ENCODE data around the gene KLF6. TPM values are rescaled to one million over a fixed set of nuclear protein-coding genes. Genes with fewer than 3 reads are reported as not detected.

The KLF6 gene
- total and polyA plus RNA-seq, 11 donors, result 15.2 to 106 (median 52.2) TPM

DNA sequence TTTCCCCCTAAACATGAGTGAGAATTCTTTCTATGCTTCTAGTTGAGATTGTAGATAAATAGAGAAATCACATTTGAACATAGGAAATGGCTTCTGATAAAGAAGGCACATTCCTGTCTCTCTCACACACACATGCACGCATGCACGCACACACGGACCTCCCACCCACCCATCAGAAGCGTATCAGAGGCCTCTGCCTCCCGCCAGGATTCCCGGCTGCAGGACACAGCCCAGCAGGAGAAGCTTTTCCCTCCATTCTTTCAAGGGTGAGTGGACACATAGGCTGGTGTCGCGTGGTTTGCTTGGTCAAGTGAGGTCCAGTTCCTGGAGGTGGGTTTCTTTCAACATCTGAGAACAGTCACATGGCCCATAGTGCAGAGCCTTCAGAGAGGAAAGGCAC is 34.2 kb downstream of the KLF6 start:
- Histone ChIP-seq H3K27me3 (no peaks in the 10 kb centered on the region), H3K27ac (peak overlapping the region in 5 of 12 donors; percentile 12 to 90 (median 78)), H3K4me1 (peaks cover 7 to 62% (median 44%) of the 10 kb centered on the region in 12 donors), H3K36me3 (no peaks in the 10 kb centered on the region), H3K4me3 (no peak overlapping the region), H3K9me3 (no peaks in the 10 kb centered on the region)
- TF ChIP-seq, protein P1, sequence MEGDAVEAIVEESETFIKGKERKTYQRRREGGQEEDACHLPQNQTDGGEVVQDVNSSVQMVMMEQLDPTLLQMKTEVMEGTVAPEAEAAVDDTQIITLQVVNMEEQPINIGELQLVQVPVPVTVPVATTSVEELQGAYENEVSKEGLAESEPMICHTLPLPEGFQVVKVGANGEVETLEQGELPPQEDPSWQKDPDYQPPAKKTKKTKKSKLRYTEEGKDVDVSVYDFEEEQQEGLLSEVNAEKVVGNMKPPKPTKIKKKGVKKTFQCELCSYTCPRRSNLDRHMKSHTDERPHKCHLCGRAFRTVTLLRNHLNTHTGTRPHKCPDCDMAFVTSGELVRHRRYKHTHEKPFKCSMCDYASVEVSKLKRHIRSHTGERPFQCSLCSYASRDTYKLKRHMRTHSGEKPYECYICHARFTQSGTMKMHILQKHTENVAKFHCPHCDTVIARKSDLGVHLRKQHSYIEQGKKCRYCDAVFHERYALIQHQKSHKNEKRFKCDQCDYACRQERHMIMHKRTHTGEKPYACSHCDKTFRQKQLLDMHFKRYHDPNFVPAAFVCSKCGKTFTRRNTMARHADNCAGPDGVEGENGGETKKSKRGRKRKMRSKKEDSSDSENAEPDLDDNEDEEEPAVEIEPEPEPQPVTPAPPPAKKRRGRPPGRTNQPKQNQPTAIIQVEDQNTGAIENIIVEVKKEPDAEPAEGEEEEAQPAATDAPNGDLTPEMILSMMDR (IDR thresholded peaks at IDR 0.05), result no peak
- no peak for TF ChIP-seq POLR2A (IDR thresholded peaks at IDR 0.05)
- 81 to 90% (median 85%) methylated on average over 8 of the region's 8 CpGs for WGBS, 4 donors
- ATAC-seq (no peak), DNase-seq (no peak)
- intact Hi-C loops (cut with DNase I), result loop anchor here in 1 of 10 donors (5.0 kb wide), 1 partner anchor 284 kb away; no protein-coding TSS in a partner anchor

DNA sequence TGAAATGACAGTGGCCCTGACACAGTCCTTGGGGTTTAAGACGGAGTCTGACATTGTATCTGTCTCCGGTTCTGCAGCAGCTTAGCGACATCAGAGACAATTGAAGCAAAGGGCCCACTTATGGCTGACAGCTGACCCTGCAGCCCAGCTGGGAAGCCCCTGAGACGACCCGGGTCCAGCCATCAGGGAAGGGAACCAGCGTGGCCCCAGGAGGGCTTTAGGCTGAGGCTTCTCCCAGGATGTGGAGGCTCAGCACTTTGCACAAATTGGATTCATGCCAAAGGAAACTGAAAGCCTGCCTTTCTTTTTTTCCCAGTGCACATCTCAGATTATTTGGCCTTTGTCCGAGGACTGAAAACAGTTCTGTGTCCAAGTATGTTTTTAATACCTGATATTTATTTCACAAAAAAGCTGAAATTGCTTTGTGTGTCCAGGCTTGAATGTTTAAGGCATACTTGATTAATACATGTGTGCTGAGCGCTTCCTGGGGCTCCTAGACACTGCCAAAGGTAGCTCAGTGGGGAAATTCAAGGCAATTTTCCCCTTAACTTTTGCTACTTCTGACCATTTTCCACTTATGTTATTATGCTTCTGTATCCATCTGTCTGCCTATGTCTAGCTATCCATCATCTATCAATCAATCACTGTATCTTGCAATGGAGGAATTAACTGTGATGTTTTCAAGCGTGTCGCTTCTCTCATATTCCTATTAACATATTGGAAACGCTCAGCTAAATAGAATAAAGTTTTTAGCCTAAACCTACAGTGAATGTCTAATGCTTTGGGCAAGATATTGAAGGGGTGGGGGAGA is 34.8 kb downstream of the KLF6 start:
- DNase-seq (peak in 3 of 5 donors; percentile 52 to 78 (median 68)), ATAC-seq (peak; percentile 9 to 59 (median 46))
- Histone ChIP-seq H3K9me3 (no peaks in the 10 kb centered on the region), H3K4me1 (peaks cover 7 to 56% (median 37%) of the 10 kb centered on the region in 12 donors), H3K36me3 (no peaks in the 10 kb centered on the region), H3K27me3 (no peaks in the 10 kb centered on the region), H3K4me3 (peak overlapping the region in 9 of 12 donors; percentile 24 to 45 (median 37)), H3K27ac (peak overlapping the region in 11 of 12 donors; percentile 58 to 90 (median 68))
- intact Hi-C loops (cut with DNase I), result loop anchor here in 1 of 10 donors (5.0 kb wide), 1 partner anchor 283 kb away; no protein-coding TSS in a partner anchor
- 35 to 40% (median 37%) methylated on average over 11 of the region's 11 CpGs for WGBS, 4 donors
- TF ChIP-seq, protein P1 (IDR thresholded peaks at IDR 0.05), result no peak
- TF ChIP-seq POLR2A (IDR thresholded peaks at IDR 0.05), result no peak

DNA sequence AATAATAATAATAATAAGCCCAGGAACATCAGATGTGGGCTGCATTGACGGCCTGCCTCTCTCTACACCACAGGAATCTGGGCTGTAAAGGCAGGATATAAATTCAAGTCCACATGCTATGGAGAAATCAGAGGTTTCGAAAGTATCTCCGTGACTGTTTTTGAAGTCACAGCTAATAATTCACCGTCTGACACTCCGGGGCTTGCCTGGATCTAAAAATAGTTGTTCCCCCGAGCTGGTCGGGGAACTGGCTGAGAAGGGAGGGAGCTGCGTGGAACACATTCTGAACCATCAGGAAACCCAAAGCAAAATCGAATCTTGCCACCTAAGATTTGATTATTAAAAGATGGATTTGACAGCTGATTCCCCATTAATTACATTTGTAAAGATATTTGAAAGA is 35.4 kb downstream of the KLF6 start:
- ATAC-seq, result peak; percentile 75 to 85 (median 78)
- peak in 1 of 5 donors; percentile 65 for DNase-seq
- Histone ChIP-seq H3K27ac (peak overlapping the region; percentile 29 to 90 (median 68)), H3K27me3 (no peaks in the 10 kb centered on the region), H3K4me1 (peaks cover 7 to 50% (median 32%) of the 10 kb centered on the region in 12 donors), H3K36me3 (no peaks in the 10 kb centered on the region), H3K4me3 (peak overlapping the region in 9 of 12 donors; percentile 24 to 45 (median 37)), H3K9me3 (no peaks in the 10 kb centered on the region)
- TF ChIP-seq POLR2A (IDR thresholded peaks at IDR 0.05), result no peak
- TF ChIP-seq, protein P1 (IDR thresholded peaks at IDR 0.05), result no peak
- 9 to 13% (median 10%) methylated on average over 9 of the region's 9 CpGs for WGBS, 4 donors
- intact Hi-C loops (cut with DNase I), result loop anchor here in 2 of 10 donors (5.0 kb wide), 1 partner anchor 33 kb away; no protein-coding TSS in a partner anchor

DNA sequence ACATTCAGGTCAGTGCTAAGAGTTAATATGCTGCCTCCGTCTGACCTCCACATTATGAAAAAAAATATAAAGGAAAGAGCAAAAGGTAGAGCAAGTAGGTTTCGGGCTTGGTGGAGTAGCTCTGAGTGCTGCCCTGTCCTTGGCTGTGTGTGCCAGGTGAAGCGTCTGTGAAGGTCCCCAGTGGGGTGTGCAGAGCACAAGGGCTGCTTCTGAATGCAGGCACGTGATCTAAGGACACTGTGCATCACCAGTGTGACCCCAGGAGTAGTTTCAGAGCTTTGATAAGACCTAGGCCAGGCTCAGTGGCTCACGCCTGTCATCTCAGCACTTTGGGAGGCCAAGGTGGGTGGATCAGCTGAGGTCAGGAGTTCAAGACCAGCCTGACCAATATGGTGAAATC is 36.0 kb downstream of the KLF6 start:
- intact Hi-C loops (cut with DNase I), result loop anchor here in 2 of 10 donors (5.0 kb wide), 1 partner anchor 33 kb away; no protein-coding TSS in a partner anchor
- Histone ChIP-seq H3K4me1 (peaks cover 7 to 48% (median 32%) of the 10 kb centered on the region in 12 donors), H3K36me3 (no peaks in the 10 kb centered on the region), H3K9me3 (no peaks in the 10 kb centered on the region), H3K27ac (peak overlapping the region; percentile 11 to 90 (median 68)), H3K27me3 (no peaks in the 10 kb centered on the region), H3K4me3 (no peak overlapping the region)
- no peak for DNase-seq
- TF ChIP-seq POLR2A (IDR thresholded peaks at IDR 0.05), result no peak
- TF ChIP-seq, protein P1 (IDR thresholded peaks at IDR 0.05), result no peak
- peak in 1 of 4 donors; percentile 14 for ATAC-seq
- WGBS, 4 donors, result 70 to 90% (median 76%) methylated on average over 5 of the region's 5 CpGs

All from heart left ventricle (tissue), 16 donors.